Pancreas (tissue), 10 donors: ENCODE data around the gene SMARCB1. TPM values are rescaled to one million over a fixed set of nuclear protein-coding genes. Genes with fewer than 3 reads are reported as not detected.

Source experiments
- ATAC-seq, 4 donors: fragments of 200-7000 bp; cut with Tn5 transposase; one replicate each; pipeline versions ENCODE4 v1.8.0 to v1.9.1; 2020; ENCODE audit warnings: mild to moderate bottlenecking in 4 of 4, moderate library complexity in 4 of 4
- DNase-seq, 6 donors: peaks; one replicate each; pipeline ENCODE4 v3.0.0-alpha.2; 2020
- FAIRE-seq: peaks from 2 replicates; lab custom pipeline; 2012; peaks lifted over from hg19 to GRCh38; lab: Jason Lieb, UNC
- H3K27ac ChIP-seq, 4 donors: fragments of 200-600 bp; sonication (generic); 1 replicate in 3 of 4; 2 replicates in 1 of 4; pipeline versions ENCODE4 v1.5.0 to v1.8.0; 2020
- H3K27me3 ChIP-seq, 4 donors: fragments of 200-600 bp; one replicate each; pipeline ENCODE4 v1.8.0; 2021
- H3K36me3 ChIP-seq, 3 donors: fragments of 200-600 bp; sonication (generic) in 1 of 3; one replicate each; pipeline versions ENCODE4 v1.5.0 to v1.8.0; 2020 to 2021
- H3K4me1 ChIP-seq, 3 donors: fragments of 200-600 bp; one replicate each; pipeline ENCODE4 v1.8.0; 2021
- H3K4me3 ChIP-seq, 4 donors: fragments of 200-600 bp; sonication (generic) in 2 of 4; one replicate each; pipeline versions ENCODE4 v1.5.0 to v1.8.0; 2020 to 2021
- H3K9me3 ChIP-seq, 4 donors: fragments of 200-600 bp; one replicate each; pipeline ENCODE4 v1.8.0; 2021
- WGBS, 2 donors: extraction: QIAGEN DNeasy Blood & Tissue Kit; methylation state at CpG; one replicate each; pipeline ENCODE4 v1.1.7; 2013; 5-methylcytosine and 5-hydroxymethylcytosine counted together
- intact Hi-C, 3 donors: fragments of 100-400 bp; cut with DNase I; formaldehyde crosslinking; loops; one replicate each; pipeline versions ENCODE4 v1.11.1 to v1.14.2; 2022
- polyA plus RNA-seq, 2 donors: library from polyadenylated mRNA; stranded (reverse); fragments of 200-250 nt; gene quantifications; one replicate each; pipeline ENCODE4 v1.2.3, GENCODE V29; 2013
- total RNA-seq, 6 donors: library from RNA; stranded (reverse); fragmentation: NEBNext Ultra II Directional in 4 of 6; extraction: Animal tissue kit (Norgen Biotek cat#: 25700) in 4 of 6; gene quantifications; one replicate each; pipeline versions ENCODE4 v1.2.1 to v1.2.4, GENCODE V29; 2021 to 2023
- TF ChIP-seq, protein P1 (sequence below), 4 donors: fragments of 200-600 bp; sonication (generic) in 3 of 4; IDR thresholded peaks; one replicate each; pipeline versions ENCODE4 v1.5.0 to v1.8.0; 2021; ENCODE audit warnings: antibody characterized with exemption in 4 of 4
- donor health status: healthy with polysubstance abuse.
- donor health status: DM: no; HTN: no; CAD: no; lungs with moderate emphysema.
- donor health status: DM: no; HTN: no; CAD: no.
- donor health status: control.
- donor health status: control.
- donor health status: Bipolar disorder and iron deficiency.
- donor health status: DM: yes; HTN: yes; CAD: no.
- donor health status: DM: no; HTN: no; CAD: no.
- donor health status: DM: no; HTN: no; CAD: no.
- donor health status: DM: yes; HTN: yes; CAD: no.

The SMARCB1 gene
- total and polyA plus RNA-seq, 8 donors, result 25.2 to 37.1 (median 30.4) TPM

DNA sequence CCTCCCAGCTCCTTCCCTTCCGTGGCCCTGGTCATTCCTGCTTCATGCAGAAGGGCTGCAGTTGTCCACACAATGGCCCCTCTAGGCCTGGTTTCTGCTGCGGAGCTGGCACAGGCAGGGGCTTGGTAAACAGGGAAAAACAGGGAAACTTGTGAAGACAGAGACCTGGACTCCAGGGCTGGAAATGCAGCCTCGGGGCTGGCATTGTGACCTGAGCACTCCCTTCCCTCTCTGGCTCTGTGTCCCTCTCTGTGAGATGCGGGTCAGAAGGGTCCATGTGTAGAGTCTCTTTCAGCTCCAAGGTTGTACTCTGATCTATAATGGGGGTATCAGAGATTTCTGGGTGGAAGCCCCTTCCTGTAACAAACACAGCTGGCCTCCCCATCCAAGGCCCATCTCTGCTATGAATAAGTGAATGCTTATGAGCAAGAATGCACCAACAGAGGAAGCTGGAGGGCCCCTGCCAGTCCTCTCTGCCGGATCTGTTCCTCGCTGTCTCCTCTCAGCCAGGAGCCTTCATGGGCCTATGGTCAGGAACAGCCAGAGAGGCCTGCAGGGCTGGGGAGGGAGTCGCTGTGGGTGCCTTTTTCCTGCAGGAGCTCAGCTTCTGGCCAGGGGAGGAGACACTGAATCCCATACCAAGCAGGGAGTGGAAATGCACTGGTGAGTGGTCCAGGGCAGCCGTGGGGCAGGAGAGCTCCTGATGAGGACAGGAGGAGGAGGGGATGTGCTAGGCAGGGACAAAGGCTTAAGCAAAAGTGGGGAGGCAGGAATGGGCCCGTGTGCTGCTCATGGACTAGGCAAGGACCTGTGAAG is 58.7 kb downstream of the SMARCB1 start:
- TF ChIP-seq, protein P1, sequence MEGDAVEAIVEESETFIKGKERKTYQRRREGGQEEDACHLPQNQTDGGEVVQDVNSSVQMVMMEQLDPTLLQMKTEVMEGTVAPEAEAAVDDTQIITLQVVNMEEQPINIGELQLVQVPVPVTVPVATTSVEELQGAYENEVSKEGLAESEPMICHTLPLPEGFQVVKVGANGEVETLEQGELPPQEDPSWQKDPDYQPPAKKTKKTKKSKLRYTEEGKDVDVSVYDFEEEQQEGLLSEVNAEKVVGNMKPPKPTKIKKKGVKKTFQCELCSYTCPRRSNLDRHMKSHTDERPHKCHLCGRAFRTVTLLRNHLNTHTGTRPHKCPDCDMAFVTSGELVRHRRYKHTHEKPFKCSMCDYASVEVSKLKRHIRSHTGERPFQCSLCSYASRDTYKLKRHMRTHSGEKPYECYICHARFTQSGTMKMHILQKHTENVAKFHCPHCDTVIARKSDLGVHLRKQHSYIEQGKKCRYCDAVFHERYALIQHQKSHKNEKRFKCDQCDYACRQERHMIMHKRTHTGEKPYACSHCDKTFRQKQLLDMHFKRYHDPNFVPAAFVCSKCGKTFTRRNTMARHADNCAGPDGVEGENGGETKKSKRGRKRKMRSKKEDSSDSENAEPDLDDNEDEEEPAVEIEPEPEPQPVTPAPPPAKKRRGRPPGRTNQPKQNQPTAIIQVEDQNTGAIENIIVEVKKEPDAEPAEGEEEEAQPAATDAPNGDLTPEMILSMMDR (IDR thresholded peaks at IDR 0.05), result no peak
- no peaks in the 10 kb centered on the region for H3K27me3 ChIP-seq
- peaks cover 0 to 4% (median 3%) of the 10 kb centered on the region in 3 donors for H3K4me1 ChIP-seq
- no peak for ATAC-seq
- H3K27ac ChIP-seq, result no peak overlapping the region
- no peak overlapping the region for H3K4me3 ChIP-seq
- intact Hi-C loops, result loop anchor here in 2 of 3 donors (5.0 kb wide), 1 partner anchor 78 kb away; the partner anchor contains the start of gene CHCHD10 (in 2 of the 2)
- FAIRE-seq, result no peak
- no peaks in the 10 kb centered on the region for H3K36me3 ChIP-seq
- DNase-seq, result no peak
- 86 to 89% methylated on average over 9 of the region's 9 CpGs for WGBS, 2 donors
- H3K9me3 ChIP-seq, result no peaks in the 10 kb centered on the region

DNA sequence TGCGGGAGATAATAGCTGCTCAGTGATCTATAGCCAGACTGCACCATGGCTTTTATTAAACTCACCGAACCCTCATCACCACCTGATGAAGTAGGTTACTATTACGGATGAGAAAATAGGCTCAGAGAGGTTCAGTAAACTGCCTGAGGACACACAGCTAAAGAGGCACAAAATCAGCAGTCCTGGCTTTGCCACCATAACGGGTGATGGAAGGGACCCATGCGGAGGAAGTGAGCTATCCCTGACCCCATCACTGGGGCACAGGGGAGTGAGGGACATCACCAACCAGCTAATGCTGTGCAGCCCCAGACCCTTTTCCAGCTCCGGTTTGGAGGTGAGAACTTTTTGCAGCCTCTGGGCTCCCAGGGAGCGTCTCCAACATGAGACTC is 59.3 kb downstream of the SMARCB1 start:
- H3K27me3 ChIP-seq, result no peaks in the 10 kb centered on the region
- intact Hi-C loops, result loop anchor here in 2 of 3 donors (5.0 kb wide), 1 partner anchor 79 kb away; the partner anchor contains the start of gene CHCHD10 (in 2 of the 2)
- peaks cover 0 to 5% (median 5%) of the 10 kb centered on the region in 3 donors for H3K4me1 ChIP-seq
- no peaks in the 10 kb centered on the region for H3K9me3 ChIP-seq
- FAIRE-seq (no peak), ATAC-seq (no peak), DNase-seq (no peak)
- no peak overlapping the region for H3K27ac ChIP-seq
- H3K4me3 ChIP-seq, result no peak overlapping the region
- WGBS, 2 donors, result 87 to 90% methylated on average over 7 of the region's 7 CpGs
- TF ChIP-seq, protein P1 (IDR thresholded peaks at IDR 0.05), result no peak
- H3K36me3 ChIP-seq, result no peaks in the 10 kb centered on the region

DNA sequence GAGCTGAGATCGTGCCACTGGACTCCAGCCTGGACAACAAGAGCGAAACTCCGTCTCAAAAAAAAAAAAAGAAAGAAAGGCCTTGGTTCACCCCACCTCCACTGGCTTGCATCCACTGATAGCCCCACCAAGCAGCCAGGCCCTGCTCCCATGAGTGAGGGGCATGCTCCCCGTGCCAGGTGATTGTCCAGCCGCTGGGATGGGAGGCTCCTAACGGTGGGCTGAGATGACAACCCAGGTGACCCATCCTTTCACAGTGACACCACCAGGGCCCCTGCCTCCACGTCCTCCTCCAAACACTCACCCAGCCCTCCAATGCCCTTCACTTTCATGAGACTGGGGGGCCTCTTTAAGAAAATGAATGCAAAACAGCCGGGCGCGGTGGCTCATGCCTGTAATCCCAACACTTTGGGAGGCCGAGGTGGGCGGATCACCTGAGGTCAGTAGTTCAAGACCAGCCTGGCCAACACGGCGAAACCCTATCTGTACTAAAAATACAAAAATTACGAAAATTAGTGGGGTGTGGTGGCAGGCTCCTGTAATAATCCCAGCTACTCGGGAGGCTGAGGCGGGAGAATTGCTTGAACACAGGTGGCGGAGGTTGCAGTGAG is 60.6 kb downstream of the SMARCB1 start:
- H3K4me1 ChIP-seq, result peaks cover 0 to 5% (median 5%) of the 10 kb centered on the region in 3 donors
- DNase-seq (no peak), ATAC-seq (no peak), FAIRE-seq (no peak)
- no peak overlapping the region for H3K27ac ChIP-seq
- TF ChIP-seq, protein P1 (IDR thresholded peaks at IDR 0.05), result no peak
- H3K4me3 ChIP-seq, result no peak overlapping the region
- WGBS, 2 donors, result 86 to 93% methylated on average over 18 of the region's 18 CpGs
- H3K36me3 ChIP-seq, result no peaks in the 10 kb centered on the region
- H3K27me3 ChIP-seq, result no peaks in the 10 kb centered on the region
- intact Hi-C loops, result loop anchor here in 2 of 3 donors (5.0 kb wide), 1 partner anchor 80 kb away; the partner anchor contains the start of gene CHCHD10 (in 2 of the 2)
- H3K9me3 ChIP-seq, result no peaks in the 10 kb centered on the region

DNA sequence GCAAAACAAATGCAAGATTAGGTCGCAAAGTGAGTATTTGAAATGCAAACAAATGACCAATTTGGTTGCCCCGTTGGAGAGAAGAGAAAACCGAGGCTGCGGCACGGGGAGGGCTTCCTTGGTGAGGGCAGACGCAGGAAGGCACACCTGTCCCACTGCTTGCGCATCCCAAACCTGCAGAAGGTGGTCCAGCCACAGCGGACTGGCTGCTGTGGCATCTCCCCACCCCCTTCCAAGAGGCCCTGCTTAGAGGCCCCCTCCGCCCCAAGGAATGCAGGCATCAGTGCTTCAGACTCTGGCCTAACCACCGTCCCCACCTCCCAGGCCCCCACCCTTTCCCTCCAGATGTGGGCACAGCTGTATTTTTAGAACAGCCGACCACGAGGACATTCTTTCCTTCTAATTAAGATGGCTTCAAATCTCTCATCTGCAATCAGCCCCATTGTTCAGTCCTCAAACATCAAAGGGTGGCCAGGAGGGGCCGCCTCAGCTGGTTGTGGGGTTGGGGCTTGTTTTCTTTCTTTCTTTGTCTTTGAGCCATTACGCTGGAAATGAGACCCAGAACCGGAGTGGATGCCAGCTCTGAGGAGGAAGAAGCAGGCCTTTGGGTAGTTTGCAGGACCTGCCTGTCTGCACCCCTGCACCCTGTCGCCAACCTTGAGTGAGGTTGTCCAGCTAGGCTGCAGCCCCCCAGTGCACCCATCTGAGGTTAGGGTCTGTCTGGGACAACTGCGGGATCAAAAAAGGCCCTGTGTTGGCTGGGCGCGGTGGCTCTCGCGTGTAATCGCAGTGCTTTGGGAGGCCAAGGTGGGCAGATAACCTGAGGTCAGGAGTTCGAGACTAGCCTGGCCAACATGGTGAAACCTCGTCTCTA is 61.5 kb downstream of the SMARCB1 start:
- TF ChIP-seq, protein P1 (IDR thresholded peaks at IDR 0.05), result no peak
- no peak for DNase-seq

More for the DNA sequence above, 61.5 kb downstream of the SMARCB1 start:
- WGBS, 2 donors, result 82 to 84% methylated on average over 24 of the region's 24 CpGs
- no peak for FAIRE-seq
- peaks cover 0 to 5% (median 5%) of the 10 kb centered on the region in 3 donors for H3K4me1 ChIP-seq
- ATAC-seq, result no peak
- intact Hi-C loops, result loop anchor here in 2 of 3 donors (5.0 kb wide), 1 partner anchor 81 kb away; the partner anchor contains the start of gene CHCHD10 (in 2 of the 2)
- H3K36me3 ChIP-seq, result no peaks in the 10 kb centered on the region
- H3K27me3 ChIP-seq, result no peaks in the 10 kb centered on the region
- H3K9me3 ChIP-seq, result no peaks in the 10 kb centered on the region
- H3K4me3 ChIP-seq, result no peak overlapping the region
- no peak overlapping the region for H3K27ac ChIP-seq
